MM.1S (cell line): ENCODE results near the gene SPOCD1.

Source experiments
- DNase-seq: peaks from one replicate; pipeline ENCODE4 v3.0.0-alpha.2; 2015
- H2AFZ ChIP-seq: fragments of 300-600 bp; sonication (generic); 2 replicates; pipeline ENCODE4 v1.6.0; 2016; ENCODE audit warnings: antibody characterized with exemption, low read length
- H3F3A ChIP-seq: fragments of 300-600 bp; sonication (generic); 2 replicates; pipeline ENCODE4 v1.6.1; 2016; ENCODE audit warnings: mild to moderate bottlenecking, antibody characterized with exemption, low read length, moderate library complexity, mixed read lengths; ENCODE audit not compliant: insufficient read depth
- H3K27ac ChIP-seq: fragments of 300-600 bp; sonication (generic); 2 replicates; pipeline ENCODE4 v1.5.1; 2016; ENCODE audit warnings: mild to moderate bottlenecking, low read length
- H3K27me3 ChIP-seq: fragments of 300-600 bp; sonication (generic); replicated peaks from 2 replicates; pipeline ENCODE4 v1.6.0; 2016; ENCODE audit warnings: low read length; ENCODE audit not compliant: insufficient read depth
- H3K36me3 ChIP-seq: fragments of 300-600 bp; sonication (generic); replicated peaks from 2 replicates; pipeline ENCODE4 v1.6.1; 2016; ENCODE audit warnings: mild to moderate bottlenecking, low read length, mixed read lengths; ENCODE audit not compliant: insufficient read depth
- H3K4me1 ChIP-seq: fragments of 300-600 bp; sonication (generic); 2 replicates; pipeline ENCODE4 v1.6.1; 2016; ENCODE audit warnings: low read length, mixed read lengths
- H3K4me2 ChIP-seq: fragments of 300-600 bp; sonication (generic); 2 replicates; pipeline ENCODE4 v1.6.0; 2016; ENCODE audit warnings: low read depth, low read length
- H3K4me3 ChIP-seq: fragments of 300-600 bp; sonication (generic); 2 replicates; pipeline ENCODE4 v1.5.1; 2016; ENCODE audit warnings: low read length, mixed read lengths
- H3K79me2 ChIP-seq: fragments of 300-600 bp; sonication (generic); 2 replicates; pipeline ENCODE4 v1.6.1; 2016; ENCODE audit warnings: mixed run types, low read length, mixed read lengths
- H3K9ac ChIP-seq: fragments of 300-600 bp; sonication (generic); 2 replicates; pipeline ENCODE4 v1.6.1; 2016; ENCODE audit warnings: low read length, mixed read lengths
- H3K9me2 ChIP-seq: fragments of 300-600 bp; sonication (generic); replicated peaks from 2 replicates; pipeline ENCODE4 v1.6.1; 2016; ENCODE audit warnings: mild to moderate bottlenecking, low read length, mixed read lengths; ENCODE audit not compliant: insufficient read depth
- H3K9me3 ChIP-seq: fragments of 300-600 bp; sonication (generic); replicated peaks from 2 replicates; pipeline ENCODE4 v1.6.1; 2016; ENCODE audit warnings: mild to moderate bottlenecking, low read length, mixed read lengths; ENCODE audit not compliant: insufficient read depth
- H4K20me1 ChIP-seq: fragments of 300-600 bp; sonication (generic); 2 replicates; pipeline ENCODE4 v1.6.1; 2016; ENCODE audit warnings: mild to moderate bottlenecking, low read length, moderate library complexity, mixed read lengths; ENCODE audit not compliant: insufficient read depth
- EZH2 ChIP-seq: fragments of 300-600 bp; sonication (generic); optimal IDR thresholded peaks from 2 replicates; pipeline ENCODE3; 2017; ENCODE audit warnings: low read depth, mild to moderate bottlenecking, antibody characterized with exemption, low read length, mixed read lengths
- EZH2phosphoT487 ChIP-seq: fragments of 300-600 bp; sonication (generic); IDR thresholded peaks from 2 replicates; pipeline ENCODE4 v1.6.1; 2018; ENCODE audit warnings: antibody characterized with exemption, low read length
- TF ChIP-seq, protein P1 (sequence below): fragments of 300-600 bp; sonication (generic); IDR thresholded peaks from 2 replicates; pipeline ENCODE4 v1.5.1; 2016; ENCODE audit warnings: antibody characterized with exemption, low read length, mixed read lengths

Gene SPOCD1

DNA sequence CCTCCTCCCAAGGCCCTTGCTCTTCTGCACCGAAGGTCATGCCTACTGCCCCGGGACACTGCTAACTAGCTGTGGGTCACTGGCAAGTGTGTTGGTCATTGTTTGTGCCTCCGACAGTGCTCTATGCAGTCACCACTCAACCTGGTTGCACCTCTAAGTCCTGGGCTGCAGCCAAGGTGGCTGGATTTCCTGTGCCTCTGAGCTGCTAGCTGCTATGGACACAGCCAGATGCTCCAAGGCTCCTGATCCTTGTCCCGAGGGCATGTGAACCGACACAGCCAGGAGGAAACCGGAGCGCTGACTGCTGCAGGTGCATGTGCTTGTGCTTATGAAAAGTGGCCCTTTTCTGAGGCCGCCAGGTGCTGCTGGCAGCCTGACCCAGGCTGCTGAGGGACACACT lies 14.7 kb upstream of the SPOCD1 start:
- Histone ChIP-seq H3K27me3 (no peaks in the 10 kb centered on the region), H3K9me2 (no peaks in the 10 kb centered on the region), H3K79me2 (no peaks in the 10 kb centered on the region), H2AFZ (no peak overlapping the region), H3K27ac (no peak overlapping the region), H3K4me3 (no peak overlapping the region), H3F3A (no peaks in the 10 kb centered on the region), H3K4me2 (no peak overlapping the region), H3K36me3 (no peaks in the 10 kb centered on the region), H3K9me3 (no peaks in the 10 kb centered on the region), H3K4me1 (no peaks in the 10 kb centered on the region; the same call in 1 of the 2 replicates), H3K9ac (no peak overlapping the region), H4K20me1 (no peaks in the 10 kb centered on the region)
- no peak for TF ChIP-seq EZH2phosphoT487
- DNase-seq: no peak

DNA sequence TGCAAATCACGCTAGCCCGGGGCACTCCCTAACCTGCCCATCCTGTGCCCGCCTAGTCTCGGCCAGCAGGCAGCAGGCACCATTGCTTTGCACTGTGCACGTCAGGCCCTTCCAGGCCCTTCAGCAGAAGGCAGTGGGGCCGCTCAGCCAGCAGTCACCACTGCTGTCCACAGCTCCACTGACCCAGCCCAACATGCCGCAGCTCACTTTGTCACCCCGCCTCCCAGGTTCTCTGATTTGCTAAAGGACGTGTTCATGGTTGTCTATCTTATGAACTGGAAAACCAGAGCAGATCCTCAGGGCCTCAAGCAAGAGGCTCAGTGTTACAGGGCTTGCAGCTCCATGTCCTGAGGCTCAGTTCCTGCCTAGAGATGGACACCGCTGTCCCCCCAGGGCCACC lies 14.2 kb upstream of the SPOCD1 start:
- H3K9ac ChIP-seq: no peak overlapping the region
- H3K9me2 ChIP-seq: no peaks in the 10 kb centered on the region
- no peak for TF ChIP-seq EZH2phosphoT487
- TF ChIP-seq, protein P1, sequence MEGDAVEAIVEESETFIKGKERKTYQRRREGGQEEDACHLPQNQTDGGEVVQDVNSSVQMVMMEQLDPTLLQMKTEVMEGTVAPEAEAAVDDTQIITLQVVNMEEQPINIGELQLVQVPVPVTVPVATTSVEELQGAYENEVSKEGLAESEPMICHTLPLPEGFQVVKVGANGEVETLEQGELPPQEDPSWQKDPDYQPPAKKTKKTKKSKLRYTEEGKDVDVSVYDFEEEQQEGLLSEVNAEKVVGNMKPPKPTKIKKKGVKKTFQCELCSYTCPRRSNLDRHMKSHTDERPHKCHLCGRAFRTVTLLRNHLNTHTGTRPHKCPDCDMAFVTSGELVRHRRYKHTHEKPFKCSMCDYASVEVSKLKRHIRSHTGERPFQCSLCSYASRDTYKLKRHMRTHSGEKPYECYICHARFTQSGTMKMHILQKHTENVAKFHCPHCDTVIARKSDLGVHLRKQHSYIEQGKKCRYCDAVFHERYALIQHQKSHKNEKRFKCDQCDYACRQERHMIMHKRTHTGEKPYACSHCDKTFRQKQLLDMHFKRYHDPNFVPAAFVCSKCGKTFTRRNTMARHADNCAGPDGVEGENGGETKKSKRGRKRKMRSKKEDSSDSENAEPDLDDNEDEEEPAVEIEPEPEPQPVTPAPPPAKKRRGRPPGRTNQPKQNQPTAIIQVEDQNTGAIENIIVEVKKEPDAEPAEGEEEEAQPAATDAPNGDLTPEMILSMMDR: no peak
- no peak for TF ChIP-seq EZH2
- no peaks in the 10 kb centered on the region for H4K20me1 ChIP-seq
- H3K4me2 ChIP-seq: no peak overlapping the region
- no peak for DNase-seq
- H3K27ac ChIP-seq: no peak overlapping the region
- no peaks in the 10 kb centered on the region for H3K79me2 ChIP-seq
- no peaks in the 10 kb centered on the region for H3K27me3 ChIP-seq
- H3K4me1 ChIP-seq: no peaks in the 10 kb centered on the region; the same call in 1 of the 2 replicates
- H3K4me3 ChIP-seq: no peak overlapping the region
- no peaks in the 10 kb centered on the region for H3K9me3 ChIP-seq
- no peaks in the 10 kb centered on the region for H3K36me3 ChIP-seq
- H3F3A ChIP-seq: no peaks in the 10 kb centered on the region
- no peak overlapping the region for H2AFZ ChIP-seq

DNA sequence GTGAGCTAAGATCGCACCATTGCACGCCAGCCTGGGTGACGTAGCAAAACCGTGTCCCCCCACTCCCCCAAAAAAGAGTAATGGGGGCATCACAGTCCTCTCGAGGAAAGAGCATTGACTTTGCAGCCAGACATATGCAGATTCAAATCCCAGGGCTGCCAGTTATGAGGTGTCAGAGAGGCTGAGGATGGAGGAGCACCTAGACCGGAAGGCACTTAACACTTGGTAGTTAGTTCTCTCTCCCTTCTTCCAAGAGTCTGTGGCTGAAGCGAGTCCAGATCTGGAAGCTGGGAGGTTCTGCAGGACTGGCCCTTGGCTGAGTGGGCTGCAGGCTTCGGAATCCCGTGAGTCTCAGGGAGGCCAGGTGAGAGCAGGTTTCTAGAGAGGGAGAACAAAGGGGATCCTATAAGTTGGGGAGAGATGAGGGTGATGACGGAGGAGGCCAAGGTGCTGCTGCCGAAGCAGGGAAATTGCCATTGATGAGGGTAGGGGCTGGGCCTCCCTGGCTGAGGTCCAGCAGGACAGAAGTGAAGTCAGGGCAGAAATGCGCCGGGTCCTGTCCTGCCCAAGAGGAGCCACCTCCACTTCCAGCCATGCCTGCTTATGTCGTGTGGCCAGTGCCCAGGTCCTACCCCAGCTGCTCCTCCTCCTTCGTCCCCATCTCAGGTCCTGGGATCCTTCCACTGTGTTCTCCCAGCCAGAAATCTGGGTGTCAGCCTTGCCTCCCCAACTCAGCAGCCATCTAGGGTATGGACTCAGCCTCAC lies 13.3 kb upstream of the SPOCD1 start:
- TF ChIP-seq, protein P1: no peak
- TF ChIP-seq EZH2phosphoT487 (no peak), EZH2 (no peak)
- H3K27me3 ChIP-seq: no peaks in the 10 kb centered on the region
- no peak overlapping the region for H3K9ac ChIP-seq
- no peak overlapping the region for H2AFZ ChIP-seq
- H3K9me2 ChIP-seq: no peaks in the 10 kb centered on the region
- H3K36me3 ChIP-seq: no peaks in the 10 kb centered on the region
- H3K4me1 ChIP-seq: no peaks in the 10 kb centered on the region; the same call in 1 of the 2 replicates
- H3K79me2 ChIP-seq: no peaks in the 10 kb centered on the region
- no peak for DNase-seq
- no peak overlapping the region for H3K4me3 ChIP-seq
- H4K20me1 ChIP-seq: no peaks in the 10 kb centered on the region
- H3K9me3 ChIP-seq: no peaks in the 10 kb centered on the region
- no peaks in the 10 kb centered on the region for H3F3A ChIP-seq
- no peak overlapping the region for H3K27ac ChIP-seq
- no peak overlapping the region for H3K4me2 ChIP-seq

DNA sequence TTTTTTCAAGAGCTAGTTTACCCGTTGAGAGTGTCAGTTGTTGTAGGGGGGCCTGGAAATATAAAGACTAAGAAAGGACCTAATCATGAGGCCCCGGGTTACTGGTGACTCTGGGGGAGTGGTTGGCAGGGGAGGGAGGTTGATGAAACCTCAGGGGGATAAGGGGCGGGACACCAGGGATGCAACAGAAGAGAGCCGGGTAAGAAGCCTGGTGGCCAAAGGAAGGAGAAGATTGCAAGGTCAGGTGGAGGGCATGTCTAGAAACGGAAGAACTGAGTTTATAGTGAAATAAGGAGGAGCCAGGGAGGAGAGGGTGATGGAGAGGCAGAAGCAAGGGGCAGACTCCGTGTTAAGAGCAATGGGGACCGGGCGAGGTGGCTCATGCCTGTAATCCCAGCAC lies 12.5 kb upstream of the SPOCD1 start:
- Histone ChIP-seq H3K9ac (no peak overlapping the region), H4K20me1 (no peaks in the 10 kb centered on the region), H3K27me3 (no peaks in the 10 kb centered on the region), H3K27ac (no peak overlapping the region), H3K79me2 (no peaks in the 10 kb centered on the region), H3F3A (no peaks in the 10 kb centered on the region), H3K9me3 (no peaks in the 10 kb centered on the region), H2AFZ (no peak overlapping the region; the same call in 1 of the 2 replicates), H3K36me3 (no peaks in the 10 kb centered on the region), H3K9me2 (no peaks in the 10 kb centered on the region), H3K4me2 (no peak overlapping the region), H3K4me3 (no peak overlapping the region), H3K4me1 (no peaks in the 10 kb centered on the region; the same call in 1 of the 2 replicates)
- TF ChIP-seq, protein P1: no peak
- TF ChIP-seq EZH2 (no peak), EZH2phosphoT487 (no peak)
- peak; percentile 41 for DNase-seq
